Globus pallidus (tissue), 1 donor: ENCODE data around the gene C3orf85.
"Not testable (repeated sequence)": the region's sequence is repeated elsewhere in the genome, so short reads cannot be mapped to it uniquely, and the experiment has no call there.

Source experiments
- DNase-seq: peaks from one replicate; pipeline ENCODE4 v3.0.0-alpha.2; 2015; ENCODE audit warnings: low spot score

The C3orf85 gene, protein sequence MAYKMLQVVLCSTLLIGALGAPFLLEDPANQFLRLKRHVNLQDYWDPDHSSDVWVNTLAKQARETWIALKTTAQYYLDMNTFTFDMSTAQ

DNA sequence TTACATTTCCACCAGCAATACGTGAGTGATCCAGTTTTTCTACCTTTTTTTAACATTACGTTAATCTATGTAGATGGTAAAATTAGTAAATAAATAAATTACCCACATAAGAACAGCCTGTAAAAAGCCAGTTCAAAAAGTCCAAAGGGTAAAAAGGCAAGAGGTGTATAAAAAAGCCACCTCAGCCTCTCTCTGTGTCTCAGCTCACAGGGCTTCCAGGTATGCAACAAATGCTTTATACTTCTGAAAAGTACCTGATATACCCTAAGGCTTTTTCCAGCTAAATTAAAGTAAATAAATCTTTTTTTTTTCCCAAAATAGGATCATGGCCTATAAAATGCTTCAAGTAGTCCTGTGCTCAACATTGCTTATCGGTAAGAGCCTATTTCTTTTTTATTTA is at the start of gene C3orf85:
Gene C3orf85, plus strand, starts transcription at position 197 of the 400 bp plus-strand sequence. Its CDS starts 129 bp downstream, at position 326.
- DNase-seq = no peak

DNA sequence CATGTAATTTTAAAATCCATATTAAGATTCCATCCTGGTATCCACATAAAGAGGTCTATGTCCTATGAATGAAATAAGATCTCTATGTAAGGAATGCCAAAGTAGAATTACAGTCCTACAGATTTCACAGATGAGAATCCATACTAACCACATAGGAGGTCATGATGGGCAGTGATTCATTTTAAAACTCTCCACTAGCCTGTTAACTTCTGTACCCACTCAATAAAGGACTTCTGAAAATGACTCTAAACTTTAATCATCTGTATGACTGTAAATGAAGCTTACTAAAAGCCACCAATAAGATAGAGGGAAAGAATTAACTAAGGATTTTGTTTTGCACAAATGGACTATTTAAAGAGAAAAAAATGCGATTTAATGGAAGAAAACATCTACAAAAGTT is 47.3 kb upstream of the C3orf85 start:
- DNase-seq = no peak

- DNase-seq = no peak
Measured at GRCh38 chr3:109091846-109092245, 44.7 kb upstream of the C3orf85 start.

DNA sequence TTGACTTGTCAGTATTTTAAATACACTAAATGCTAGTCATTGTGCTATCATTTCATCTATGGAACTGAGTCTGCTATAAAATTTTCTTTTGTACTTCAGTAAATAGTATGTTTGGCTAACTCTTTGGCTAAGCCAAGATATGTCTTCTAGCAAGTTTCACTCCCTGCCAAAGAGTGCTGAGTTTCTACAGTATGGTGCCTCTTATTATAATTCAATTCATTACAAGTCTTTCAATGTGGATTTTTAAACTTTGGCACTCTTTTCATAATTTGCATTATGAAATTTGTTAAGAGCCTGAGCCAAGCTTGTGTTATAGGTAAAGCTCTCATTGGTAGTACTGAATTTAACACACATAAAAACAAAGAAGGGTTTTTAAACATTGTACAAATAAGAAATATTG is 43.0 kb upstream of the C3orf85 start:
- DNase-seq = no peak

- no peak for DNase-seq
Measured at GRCh38 chr3:109095166-109095565, 41.4 kb upstream of the C3orf85 start.

DNA sequence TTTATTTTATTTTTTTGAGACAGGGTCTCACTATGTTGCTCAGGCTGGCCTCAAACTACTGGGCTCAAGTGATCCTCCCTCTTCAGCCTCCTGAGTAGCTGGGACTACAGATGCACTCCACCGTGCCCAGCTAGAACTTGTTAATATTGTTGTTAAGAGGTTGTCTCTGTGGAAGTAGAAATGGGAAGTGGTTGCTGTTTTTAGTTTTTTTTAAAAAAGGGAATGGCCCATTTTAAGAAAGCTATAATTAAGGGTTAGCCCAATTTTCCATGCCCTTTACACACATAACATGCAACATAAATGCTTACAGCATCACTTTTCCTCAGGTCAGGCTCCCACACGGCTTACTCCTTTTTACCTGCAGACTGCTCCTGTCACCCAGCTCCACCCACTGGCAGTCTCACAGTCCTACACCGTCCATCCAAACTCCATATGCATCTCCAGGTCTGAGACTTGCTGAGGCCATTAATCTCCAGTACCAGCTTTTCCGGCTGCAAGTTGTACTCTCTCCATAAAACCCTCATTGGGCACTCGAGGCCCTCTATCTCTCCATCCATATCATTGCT is 38.4 kb upstream of the C3orf85 start:
- DNase-seq = no peak

DNA sequence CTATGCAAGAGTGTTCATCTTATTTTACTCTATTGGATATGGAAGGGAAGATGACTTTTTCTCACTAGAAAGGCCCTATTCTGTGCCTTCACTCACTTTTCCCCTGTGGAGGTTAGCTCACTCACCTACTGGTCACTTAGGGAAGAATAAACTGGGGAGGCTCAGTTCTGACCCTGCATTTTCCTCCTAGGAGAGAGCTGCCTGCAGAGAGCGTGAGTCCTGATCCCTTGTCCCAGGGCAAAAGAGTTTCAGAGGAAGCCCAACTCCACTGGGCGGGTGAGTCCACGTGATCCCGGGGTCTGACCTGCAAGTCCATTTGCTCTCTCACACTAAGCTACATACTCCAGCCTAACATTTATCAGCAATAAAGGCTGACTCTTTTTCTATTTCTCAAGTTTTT is 26.9 kb upstream of the C3orf85 start:
- no peak for DNase-seq

DNA sequence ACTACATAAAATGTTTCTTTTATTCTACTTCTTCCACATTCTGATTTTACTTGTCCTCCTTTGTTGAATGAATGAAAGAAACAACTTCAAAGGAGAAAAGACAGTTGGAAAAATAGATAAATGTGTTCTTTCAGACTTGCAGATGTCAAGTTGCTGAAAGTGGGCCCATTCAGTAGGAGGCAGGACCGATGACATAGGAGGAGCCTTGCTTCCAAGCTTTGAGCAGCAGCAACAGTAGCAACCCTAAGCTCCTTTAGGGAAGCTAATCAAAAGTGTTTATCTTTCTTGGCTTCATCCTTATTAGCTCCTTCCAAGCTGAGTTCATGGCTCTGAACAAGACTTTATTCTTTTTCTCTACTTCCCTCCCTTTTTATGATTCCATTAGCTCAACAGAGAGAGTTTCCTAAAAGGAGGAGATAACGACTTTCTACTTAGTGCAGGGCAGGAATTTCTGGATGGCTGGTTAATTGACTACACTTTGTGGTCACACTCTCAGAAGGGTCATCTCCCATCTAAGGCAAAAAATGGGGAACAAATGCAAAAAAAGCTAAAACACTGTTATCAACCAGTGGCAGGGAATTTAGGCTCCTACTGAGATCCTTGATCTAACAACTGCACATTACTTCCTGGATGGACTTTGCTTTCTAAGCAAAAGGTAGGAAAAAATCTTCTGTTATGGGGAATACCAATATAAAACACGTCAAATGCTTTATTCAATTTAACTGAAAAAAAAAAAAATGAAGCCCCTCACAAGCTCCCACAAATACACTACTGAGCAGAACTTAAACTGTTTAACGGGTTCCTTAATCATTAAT is 23.4 kb upstream of the C3orf85 start:
- DNase-seq = no peak

- no peak for DNase-seq
Measured at GRCh38 chr3:109114746-109115145, 21.8 kb upstream of the C3orf85 start.

- no peak for DNase-seq
Measured at GRCh38 chr3:109115451-109115850, 21.1 kb upstream of the C3orf85 start.

GRCh38 chr3:109116031-109116430 is 20.5 kb upstream of the C3orf85 start:
- no peak for DNase-seq

DNA sequence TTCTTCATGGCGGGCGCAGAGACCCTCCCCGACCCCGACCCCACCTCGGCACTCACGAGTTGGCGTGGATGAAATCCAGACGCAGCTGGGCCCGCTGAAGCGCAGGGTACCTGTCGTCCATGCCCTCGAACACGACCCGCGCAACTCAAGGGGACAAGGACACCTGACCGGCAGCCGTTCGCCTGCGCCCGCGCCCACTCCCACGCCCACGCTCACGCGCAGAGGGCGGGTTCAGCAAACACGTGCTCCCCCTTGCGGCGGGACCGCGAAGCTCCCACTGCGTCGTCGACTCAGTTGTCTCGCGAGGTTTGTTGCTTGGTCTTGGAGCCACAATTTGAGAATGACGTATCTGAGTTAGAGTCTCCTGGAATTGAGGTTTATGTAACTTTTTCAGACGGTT is 18.6 kb upstream of the C3orf85 start, which contains the start of gene MORC1:
Gene MORC1, minus strand, starts transcription at position 196 of the 400 bp plus-strand sequence. Its CDS starts 75 bp downstream, at position 121.
- DNase-seq = no peak

GRCh38 chr3:109118584-109118983 is 17.9 kb upstream of the C3orf85 start:
- no peak for DNase-seq

- peak; percentile 11 for DNase-seq
Measured at GRCh38 chr3:109122690-109123089, 13.8 kb upstream of the C3orf85 start.

DNA sequence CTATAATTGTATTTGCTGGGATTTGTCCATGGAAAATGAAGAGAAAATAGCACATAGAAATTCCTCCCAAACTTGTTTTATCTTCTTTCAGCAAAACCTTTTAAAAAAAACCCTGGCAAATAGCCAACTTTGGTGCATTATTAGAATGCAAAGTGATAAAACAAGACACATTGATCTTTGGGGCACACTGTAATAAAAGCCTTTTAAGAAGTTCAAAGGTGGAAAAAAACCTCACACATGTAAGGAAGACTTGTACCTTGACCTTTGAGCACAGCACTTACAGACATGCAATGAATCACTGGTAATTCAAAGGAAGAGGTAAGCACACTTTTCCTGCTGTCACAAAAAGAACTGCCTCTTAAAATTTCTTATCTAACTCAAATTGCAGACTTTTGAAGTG is 10.6 kb upstream of the C3orf85 start:
- no peak for DNase-seq

DNA sequence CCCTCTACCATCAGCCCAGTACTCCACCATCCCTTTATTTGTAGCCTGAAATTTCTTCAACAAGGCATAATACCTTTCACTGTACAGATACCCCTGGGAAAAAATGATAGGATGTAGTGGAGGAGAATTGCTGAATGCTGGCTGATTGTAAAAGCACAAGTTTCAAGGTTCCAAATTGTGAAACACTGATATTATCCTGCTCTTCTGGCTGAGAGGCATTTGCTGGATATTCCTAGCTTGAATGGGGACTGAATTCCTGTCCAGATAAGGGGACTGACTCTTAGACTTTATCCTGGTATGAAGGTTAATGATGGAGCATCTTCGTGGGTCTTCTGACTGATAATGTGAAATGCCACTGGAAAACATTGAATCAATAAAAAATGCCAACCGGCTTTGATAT is 9.0 kb upstream of the C3orf85 start:
- no peak for DNase-seq

DNA sequence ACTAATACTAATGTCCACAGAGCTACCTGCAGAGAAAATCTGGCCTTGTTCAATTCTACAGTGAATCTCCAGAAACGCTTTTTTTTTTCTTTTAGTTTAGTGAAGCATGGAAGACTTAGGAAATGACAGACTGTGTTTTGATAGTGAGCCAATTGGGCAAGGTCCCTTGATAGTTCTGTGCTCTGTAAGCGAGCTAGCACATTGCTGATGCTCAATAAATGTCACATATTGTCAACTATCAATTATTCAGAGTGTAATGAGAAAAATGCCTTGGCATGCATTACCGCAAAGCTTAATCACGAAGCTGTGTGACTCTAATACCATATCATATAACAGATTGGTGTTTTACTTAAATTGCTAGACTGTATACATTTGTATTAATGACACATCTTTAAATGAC is 5.2 kb upstream of the C3orf85 start:
- no peak for DNase-seq

DNA sequence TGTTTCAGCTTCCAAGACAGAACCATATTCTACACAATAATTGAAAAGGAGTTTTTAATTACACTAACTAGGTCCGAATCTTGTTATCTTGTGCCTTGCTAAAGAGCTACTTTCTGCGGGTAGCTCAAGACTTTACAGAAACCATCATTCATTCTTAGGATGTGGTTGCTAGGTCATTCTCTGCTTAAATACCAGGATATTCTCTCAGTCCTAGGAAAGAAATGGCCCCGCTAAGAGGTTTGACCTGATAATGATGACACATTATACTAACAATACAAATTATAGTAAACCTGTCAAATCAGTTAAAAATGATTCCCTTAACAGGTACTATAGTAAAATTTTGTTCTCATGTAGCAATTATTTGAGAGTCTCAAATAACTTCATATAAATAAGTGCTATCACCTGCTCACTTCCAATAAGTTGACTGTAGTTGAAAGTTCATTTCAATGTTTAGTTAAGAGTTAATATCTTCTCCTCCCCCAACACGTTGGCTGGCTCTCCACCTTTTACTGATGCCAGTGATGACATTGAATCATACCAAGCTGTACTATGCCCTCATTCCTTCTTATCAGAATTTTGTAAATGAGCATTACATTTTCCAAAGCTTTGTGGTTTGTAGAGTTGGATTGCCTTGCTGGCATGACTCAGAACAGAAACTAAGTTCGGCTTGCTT is 3.6 kb upstream of the C3orf85 start:
- DNase-seq = no peak

DNA sequence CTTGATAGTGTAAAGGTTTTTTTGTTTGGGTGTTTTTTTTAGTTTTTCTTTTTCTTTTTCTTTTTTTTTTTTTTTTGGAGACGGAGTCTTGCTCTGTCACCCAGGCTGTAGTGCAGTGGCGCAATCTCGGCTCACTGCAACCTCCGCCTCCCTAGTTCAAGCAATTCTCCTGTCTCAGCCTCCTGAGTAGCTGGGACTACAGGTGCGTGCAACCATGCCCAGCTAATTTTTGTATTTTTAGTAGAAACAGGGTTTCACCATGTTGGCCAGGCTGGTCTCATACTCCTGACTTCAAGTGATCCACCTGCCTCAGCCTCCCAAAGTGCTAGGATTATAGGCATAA is 3.1 kb upstream of the C3orf85 start:
- not testable (repeated sequence) for DNase-seq

- no peak for DNase-seq
Measured at GRCh38 chr3:109137761-109138160, 1.2 kb downstream of the C3orf85 start.

DNA sequence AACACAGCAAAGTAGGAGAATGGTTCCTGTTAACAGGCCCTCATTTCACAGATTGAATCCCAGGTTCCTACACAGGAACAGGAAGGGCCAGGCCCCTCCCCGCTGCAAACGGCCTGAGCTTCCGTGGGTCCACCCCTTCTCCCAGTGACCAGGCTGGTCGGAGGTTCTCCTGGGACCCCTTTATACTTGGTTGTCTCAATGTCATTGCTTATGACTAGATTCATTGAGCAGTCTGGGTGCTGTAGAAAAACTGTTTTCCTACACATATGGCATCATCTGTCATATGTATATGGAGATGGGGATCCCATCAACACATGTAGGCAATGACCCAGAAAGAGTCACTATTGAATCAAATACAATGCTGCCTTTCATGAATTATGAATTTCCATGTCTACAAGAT is 3.8 kb downstream of the C3orf85 start:
- no peak for DNase-seq

DNA sequence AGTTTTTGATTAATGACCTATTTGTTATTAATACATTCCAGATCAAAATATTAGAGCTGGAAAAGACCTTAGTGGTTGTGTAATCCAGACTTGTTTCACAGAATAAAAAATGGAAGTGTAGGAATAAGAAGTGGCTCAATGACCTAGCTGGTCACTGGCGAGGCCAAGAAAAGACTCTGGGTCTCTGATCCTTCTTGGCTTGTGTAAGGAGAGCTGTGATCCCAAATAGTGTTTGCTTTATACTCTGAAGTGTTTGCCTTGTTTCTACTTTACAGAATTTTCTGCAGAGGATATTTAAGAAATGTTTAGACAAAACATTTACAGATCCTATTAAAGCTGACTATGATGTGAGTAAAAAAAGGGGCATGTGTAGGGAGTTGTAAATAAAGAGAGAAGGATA is 7.1 kb downstream of the C3orf85 start:
- no peak for DNase-seq

GRCh38 chr3:109149078-109149477 is 12.6 kb downstream of the C3orf85 start:
- DNase-seq = no peak
